Activated CD8-positive, alpha-beta memory T cell treated with anti-CD3 and anti-CD28 coated beads, Interleukin-2, amount 10 ng/mL, durations not matched to agents 7 days and 5 days (primary cell): Measurements from ENCODE around the gene UBFD1. TPM values are rescaled to one million over a fixed set of nuclear protein-coding genes. Genes with fewer than 3 reads are reported as not detected.
"Not testable (repeated sequence)": the region's sequence is repeated elsewhere in the genome, so short reads cannot be mapped to it uniquely, and the experiment has no call there.

Source experiments
- ATAC-seq: fragments of 150-1000 bp; cut with Tn5 transposase; one replicate; pipeline ENCODE4 v1.10.0; 2021; ENCODE audit warnings: moderate library complexity
- CTCF ChIA-PET: fragments of 350-600 bp; sonication (Branson Sonifier 250); formaldehyde crosslinking; loops from one replicate; lab custom pipeline; 2021; ENCODE audit warnings: antibody characterized with exemption; lab: Charles Lee
- DNase-seq: peaks from one replicate; pipeline ENCODE4 v3.0.0-alpha.2; 2020
- H3K27ac Mint-ChIP-seq: one replicate; pipeline ENCODE4 v1.8.0; 2021; ENCODE audit warnings: mild to moderate bottlenecking, mixed read lengths
- H3K27me3 Mint-ChIP-seq: one replicate; pipeline ENCODE4 v1.8.0; 2021; ENCODE audit warnings: mixed read lengths
- H3K36me3 Mint-ChIP-seq: one replicate; pipeline ENCODE4 v1.8.0; 2021; ENCODE audit warnings: mild to moderate bottlenecking, mixed read lengths
- H3K4me1 Mint-ChIP-seq: one replicate; pipeline ENCODE4 v1.8.0; 2021; ENCODE audit warnings: mixed read lengths
- H3K4me3 Mint-ChIP-seq: one replicate; pipeline ENCODE4 v1.8.0; 2021; ENCODE audit warnings: mild to moderate bottlenecking, moderate library complexity, mixed read lengths
- H3K9me3 Mint-ChIP-seq: one replicate; pipeline ENCODE4 v1.8.0; 2022; ENCODE audit warnings: low read depth, mixed read lengths
- total RNA-seq, 2 experiments: library from RNA; stranded (reverse); gene quantifications; one replicate each; pipeline ENCODE4 v1.2.3, GENCODE V29; 2021

Gene UBFD1
- total RNA-seq, 2 experiments from 2014 or later, result 46.1 to 64.7 TPM

DNA sequence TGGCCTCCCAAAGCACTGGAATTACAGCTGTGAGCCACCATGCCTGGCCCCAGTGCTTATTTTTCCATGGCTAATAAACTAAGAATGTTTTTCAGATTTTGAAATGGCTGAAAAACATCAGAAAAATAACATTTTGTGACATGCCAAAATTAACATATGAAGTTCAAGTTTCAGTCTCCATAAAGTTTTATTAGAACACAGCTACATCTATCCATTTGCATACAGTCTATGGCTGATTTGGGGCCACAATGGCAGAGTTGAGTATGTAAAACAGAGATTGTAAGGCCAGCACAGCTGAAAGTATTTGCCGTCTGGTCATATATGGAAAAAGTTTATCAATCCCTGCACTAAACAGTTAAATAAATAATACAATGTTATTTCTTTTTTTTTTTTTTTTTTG, 52.4 kb downstream of the UBFD1 start:
- Mint-ChIP-seq H3K9me3 (no peaks in the 10 kb centered on the region), H3K4me1 (no peaks in the 10 kb centered on the region), H3K27me3 (no peaks in the 10 kb centered on the region), H3K4me3 (no peak overlapping the region), H3K27ac (no peak overlapping the region), H3K36me3 (peaks cover 17% of the 10 kb centered on the region)
- no peak for ATAC-seq
- CTCF ChIA-PET, result interaction anchor here (2.1 kb wide), 1 partner anchor 12 kb away, joined by 7 read pairs; no protein-coding TSS in a partner anchor
- DNase-seq, result no peak

GRCh38 chr16:23610905-23611304, 53.4 kb downstream of the UBFD1 start:
- CTCF ChIA-PET, result interaction anchor here (2.1 kb wide), 1 partner anchor 13 kb away, joined by 7 read pairs; no protein-coding TSS in a partner anchor

DNA sequence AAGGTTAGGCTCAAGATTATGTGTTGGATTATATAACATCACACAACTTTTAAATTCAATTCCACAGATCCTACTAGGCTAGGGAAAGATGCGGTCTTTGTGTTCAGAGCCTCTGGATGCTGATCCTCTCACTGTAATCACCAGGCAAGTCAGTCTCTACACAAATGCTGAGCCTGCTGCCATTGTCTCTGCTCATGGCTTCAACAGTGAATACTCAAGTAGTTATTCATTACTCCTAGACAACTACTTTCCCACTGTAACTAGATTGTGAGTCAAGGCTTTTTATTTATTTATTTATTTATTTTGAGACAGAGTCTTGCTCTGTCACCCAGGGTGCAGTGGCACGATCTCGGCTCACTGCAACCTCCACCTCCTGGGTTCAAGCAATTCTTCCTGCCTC, 54.4 kb downstream of the UBFD1 start:
- no peak for DNase-seq
- Mint-ChIP-seq H3K27ac (no peak overlapping the region), H3K36me3 (peaks cover 22% of the 10 kb centered on the region), H3K27me3 (no peaks in the 10 kb centered on the region), H3K9me3 (no peaks in the 10 kb centered on the region), H3K4me1 (no peaks in the 10 kb centered on the region), H3K4me3 (no peak overlapping the region)
- ATAC-seq, result no peak
- CTCF ChIA-PET, result no interaction called here

More at GRCh38 chr16:23610905-23611304, 53.4 kb downstream of the UBFD1 start:
- H3K36me3 Mint-ChIP-seq, result peaks cover 19% of the 10 kb centered on the region
- H3K4me3 Mint-ChIP-seq, H3K27ac Mint-ChIP-seq, DNase-seq, H3K27me3 Mint-ChIP-seq, ATAC-seq, H3K9me3 Mint-ChIP-seq, H3K4me1 Mint-ChIP-seq: not testable (repeated sequence)

- no peaks in the 10 kb centered on the region for H3K9me3 Mint-ChIP-seq
- ATAC-seq, result no peak
- H3K27me3 Mint-ChIP-seq, result no peaks in the 10 kb centered on the region
- CTCF ChIA-PET, result no interaction called here
- no peak overlapping the region for H3K4me3 Mint-ChIP-seq
- no peak overlapping the region for H3K27ac Mint-ChIP-seq
- no peaks in the 10 kb centered on the region for H3K4me1 Mint-ChIP-seq
- peaks cover 24% of the 10 kb centered on the region for H3K36me3 Mint-ChIP-seq
- no peak for DNase-seq
Measured at GRCh38 chr16:23615805-23616204, 58.3 kb downstream of the UBFD1 start.

Other genes starting within 250 kb of the UBFD1 start
- gene COG7, start 104.5 kb upstream of the UBFD1 start, total RNA-seq, result 10 to 100 TPM; 17.5 to 25.1 TPM
- 100 to 1,000 TPM; 112 to 115 TPM for gene GGA2, start 47.2 kb upstream of the UBFD1 start, total RNA-seq
- 10 to 100 TPM; 14.3 to 15.9 TPM for gene EARS2, start 377 bp upstream of the UBFD1 start, total RNA-seq
- 100 to 1,000 TPM in 1 of 2 experiments, 10 to 100 TPM in 1; 90.2 to 111 TPM for gene NDUFAB1, start 38.6 kb downstream of the UBFD1 start, total RNA-seq
- gene PALB2, start 83.6 kb downstream of the UBFD1 start, total RNA-seq, result 10 to 100 TPM; 23.0 to 26.4 TPM
- 10 to 100 TPM; 80.4 to 95.9 TPM for gene DCTN5, start 83.7 kb downstream of the UBFD1 start, total RNA-seq
- 100 to 1,000 TPM; 132 to 135 TPM for gene PLK1, start 121.2 kb downstream of the UBFD1 start, total RNA-seq
- not detected for gene ERN2, start 155.5 kb downstream of the UBFD1 start, total RNA-seq
- gene CHP2, start 197.3 kb downstream of the UBFD1 start, total RNA-seq, result not detected